K562 (cell line): ENCODE data around the gene FYB1. TPM values are rescaled to one million over a fixed set of nuclear protein-coding genes. Genes with fewer than 3 reads are reported as not detected.
A peak's percentile ranks its signal among the peaks of the same experiment; 100 is the strongest.

Experiments used
- BCL6 ChIP-seq: fragments of 250-450 bp; sonication (Bioruptor Pico); IDR thresholded peaks from 2 replicates; pipeline ENCODE4 v1.4.0; 2020
- BRCA1 ChIP-seq, 2 experiments: fragments of 450-650 bp in 1 of 2; sonication (generic) in 1 of 2; formaldehyde crosslinking in 1 of 2; IDR thresholded peaks; 2 replicates each; pipeline versions ENCODE4 v1.5.0 to v1.6.1; 2017 to 2020; ENCODE audit warnings: mild to moderate bottlenecking in 1 of 2, missing genetic modification reagents in 1 of 2
- ELF4 ChIP-seq: fragments of 450-650 bp; formaldehyde crosslinking; IDR thresholded peaks from 2 replicates; pipeline ENCODE4 v1.4.0; 2022; ENCODE audit warnings: missing genetic modification characterization
- FOXA1 ChIP-seq: fragments of 450-650 bp; IDR thresholded peaks from 2 replicates; pipeline ENCODE4 v1.6.1; 2016; ENCODE audit warnings: mild to moderate bottlenecking, borderline replicate concordance
- FOXA3 ChIP-seq, 2 experiments: fragments of 450-650 bp in 1 of 2; sonication (generic) in 1 of 2; formaldehyde crosslinking; IDR thresholded peaks in 1 of 2; conservative IDR thresholded peaks in 1 of 2; 2 replicates each; pipeline versions ENCODE4 v1.4.0 to v1.8.0; 2020 to 2022; ENCODE audit warnings: mild to moderate bottlenecking in 2 of 2, missing genetic modification reagents in 1 of 2
- HLTF ChIP-seq: fragments of 450-650 bp; IDR thresholded peaks from 2 replicates; pipeline ENCODE4 v1.6.1; 2016
- MEF2A ChIP-seq: IDR thresholded peaks from 2 replicates; pipeline ENCODE4 v1.6.1; 2011; ENCODE audit warnings: low read depth, mild to moderate bottlenecking, low read length, moderate library complexity; ENCODE audit not compliant: control insufficient read depth
- NFYB ChIP-seq: IDR thresholded peaks from 2 replicates; pipeline ENCODE4 v1.6.1; 2011; ENCODE audit warnings: mild to moderate bottlenecking, moderate library complexity; ENCODE audit not compliant: insufficient read length; ENCODE audit errors: extremely low read depth
- POLR2AphosphoS5 ChIP-seq: IDR thresholded peaks from 2 replicates; pipeline ENCODE4 v1.6.1; 2011; ENCODE audit warnings: mild to moderate bottlenecking, low read depth, low read length, moderate library complexity; ENCODE audit not compliant: control insufficient read depth, insufficient read depth
- PTRF ChIP-seq: fragments of 450-650 bp; IDR thresholded peaks from 2 replicates; pipeline ENCODE4 v1.6.1; 2016; ENCODE audit warnings: mild to moderate bottlenecking, missing genetic modification characterization, missing compliant biosample characterization
- RAD51 ChIP-seq: fragments of 450-650 bp; IDR thresholded peaks from 2 replicates; pipeline ENCODE4 v1.7.1; 2016; ENCODE audit warnings: low read depth, mild to moderate bottlenecking, borderline replicate concordance
- RFX7 ChIP-seq: fragments of 250-450 bp; sonication (Bioruptor Pico); IDR thresholded peaks from 2 replicates; pipeline ENCODE4 v1.5.1; 2021; ENCODE audit warnings: mild to moderate bottlenecking
- SAFB ChIP-seq: fragments of 200-400 bp; formaldehyde crosslinking; IDR thresholded peaks from 2 replicates; pipeline ENCODE4 v1.6.1; 2017; ENCODE audit warnings: low read depth, low read length, borderline replicate concordance
- SRSF9 ChIP-seq: fragments of 200-400 bp; formaldehyde crosslinking; IDR thresholded peaks from 2 replicates; pipeline ENCODE4 v1.6.1; 2017; ENCODE audit warnings: low read depth, low read length, borderline replicate concordance
- STAT5A ChIP-seq: IDR thresholded peaks from 2 replicates; pipeline ENCODE4 v1.6.1; 2012; ENCODE audit warnings: low read length, inconsistent platforms, borderline replicate concordance
- TAF1 ChIP-seq: IDR thresholded peaks from 2 replicates; pipeline ENCODE4 v1.6.1; 2011; ENCODE audit warnings: mild to moderate bottlenecking, low read length, moderate library complexity; ENCODE audit not compliant: insufficient read depth, control insufficient read depth, severe bottlenecking; ENCODE audit errors: extremely low read depth
- TAL1 ChIP-seq: fragments of 450-650 bp; IDR thresholded peaks from 2 replicates; pipeline ENCODE4 v1.6.1; 2016; ENCODE audit warnings: mild to moderate bottlenecking
- ZNF3 ChIP-seq: fragments of 250-450 bp; sonication (Bioruptor Pico); IDR thresholded peaks from 2 replicates; pipeline ENCODE4 v1.5.0; 2021; ENCODE audit warnings: mild to moderate bottlenecking, moderate library complexity
- ZNF707 ChIP-seq: fragments of 250-450 bp; sonication (Bioruptor Pico); conservative IDR thresholded peaks from 2 replicates; pipeline ENCODE4 v1.8.0; 2022; ENCODE audit warnings: inconsistent platforms, mild to moderate bottlenecking, moderate library complexity
- polyA plus RNA-seq, 8 experiments: library from polyadenylated mRNA; depleted of rRNA in 4 of 8; stranded (reverse) in 5 of 8; unstranded in 3 of 8; fragments of >200 nt; fragmentation: Nextera tagmentation in 2 of 8; fragmentation: Illumina TruSeq in 1 of 8; extraction: Ambion mirVana in 2 of 8; extraction: Trizol in 1 of 8; gene quantifications; 2 replicates each; pipeline versions ENCODE4 v1.2.1 to v1.2.3, GENCODE V29; 2011 to 2014; ENCODE audit warnings: inconsistent platforms in 1 of 8, missing spikeins in 1 of 8
- total RNA-seq, 7 experiments: library from RNA; depleted of rRNA in 6 of 7; stranded (reverse); fragments of >200 nt in 6 of 7; fragmentation: Illumina TruSeq in 2 of 7; extraction: Trizol in 2 of 7; gene quantifications; 2 replicates each; pipeline versions ENCODE4 v1.2.1 to v1.2.3, GENCODE V29; 2011 to 2021; ENCODE audit warnings: low replicate concordance in 1 of 7
- TF ChIP-seq, protein P1 (sequence below): sonication (generic); IDR thresholded peaks from 2 replicates; pipeline ENCODE4 v1.6.1; 2016
- TF ChIP-seq, protein P2 (sequence below): fragments of 250-450 bp; sonication (Bioruptor Pico); IDR thresholded peaks from 2 replicates; pipeline ENCODE4 v1.4.0; 2020; ENCODE audit warnings: mild to moderate bottlenecking
- TF ChIP-seq, protein P3 (sequence below): fragments of 450-650 bp; IDR thresholded peaks from one replicate; pipeline ENCODE4 v1.6.1; 2018; ENCODE audit warnings: mild to moderate bottlenecking, moderate library complexity; ENCODE audit not compliant: partially characterized antibody
- TF ChIP-seq, protein P4 (sequence below): fragments of 450-650 bp; IDR thresholded peaks from 2 replicates; pipeline ENCODE4 v1.6.1; 2016; ENCODE audit warnings: antibody characterized with exemption

Gene FYB1
- total and polyA plus RNA-seq, 9 of the 15 experiments (the other 6 are each of a cell fraction or from before 2014, with no cell fraction given) = 4.7 to 31.5 (median 9.7) TPM

DNA sequence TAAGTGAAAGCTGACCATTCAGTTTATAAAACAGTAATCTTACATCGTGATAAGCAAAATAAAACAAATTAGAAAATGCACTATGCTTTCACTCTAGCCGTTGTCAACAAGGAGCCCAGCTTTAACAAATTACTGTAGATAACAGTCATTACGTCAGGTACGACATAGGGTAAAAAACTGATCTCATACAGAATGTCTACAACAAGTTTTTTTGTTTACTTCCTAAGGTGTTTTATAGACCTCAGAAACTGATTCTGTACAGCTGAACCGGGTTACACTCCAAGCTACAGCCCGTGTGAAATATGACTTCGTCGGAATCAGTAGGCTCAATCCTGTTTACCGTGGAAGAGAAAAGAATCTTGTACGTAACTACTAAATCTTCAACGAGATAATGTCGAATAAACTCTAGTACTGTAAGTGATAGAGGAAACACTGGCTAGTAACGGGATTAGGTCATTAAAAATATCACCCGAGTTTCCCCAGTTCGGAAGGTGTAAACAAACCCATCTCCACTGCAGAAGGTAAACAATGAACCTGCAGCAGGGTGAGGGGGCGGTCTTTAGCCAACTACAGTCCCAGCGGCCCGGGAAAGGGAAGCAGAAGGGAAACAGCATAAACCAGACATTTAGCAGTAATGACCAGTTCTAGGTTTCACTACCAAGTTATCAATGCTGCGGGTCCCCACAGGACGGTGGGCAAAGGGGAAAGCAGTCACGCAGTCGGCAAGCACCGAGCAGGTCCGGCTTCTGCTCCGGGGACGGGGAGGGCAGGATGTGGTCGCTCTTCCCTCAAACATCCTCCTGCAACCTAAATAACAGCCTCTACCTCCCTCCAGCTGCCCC lies 146.2 kb downstream of the FYB1 start (continued):
- TF ChIP-seq ZNF3 (CRISPR knock-in tag) (no peak), FOXA1 (no peak), NFYB (no peak), FOXA3 (CRISPR knock-in tag; conservative IDR thresholded peaks at IDR 0.05 in 1 of 2, IDR thresholded peaks at IDR 0.05 in 1 of 2) (peak; percentile 77 to 91), PTRF (tag) (no peak), TAF1 (peak; percentile 58), STAT5A (no peak), RAD51 (no peak), SAFB (no peak), RFX7 (CRISPR knock-in tag) (no peak), BCL6 (CRISPR knock-in tag) (no peak), ZNF707 (CRISPR knock-in tag) (no peak), BRCA1 (IDR thresholded peaks at IDR 0.05) (no peak), BRCA1 (CRISPR knock-in tag; IDR thresholded peaks at IDR 0.05) (no peak), TAL1 (no peak), POLR2AphosphoS5 (peak; percentile 44), SRSF9 (no peak), ELF4 (CRISPR knock-in tag) (no peak), HLTF (0 out of 2 replicates have a peak, but pooled peaks have one; percentile 14), MEF2A (no peak)
- TF ChIP-seq, protein P1, sequence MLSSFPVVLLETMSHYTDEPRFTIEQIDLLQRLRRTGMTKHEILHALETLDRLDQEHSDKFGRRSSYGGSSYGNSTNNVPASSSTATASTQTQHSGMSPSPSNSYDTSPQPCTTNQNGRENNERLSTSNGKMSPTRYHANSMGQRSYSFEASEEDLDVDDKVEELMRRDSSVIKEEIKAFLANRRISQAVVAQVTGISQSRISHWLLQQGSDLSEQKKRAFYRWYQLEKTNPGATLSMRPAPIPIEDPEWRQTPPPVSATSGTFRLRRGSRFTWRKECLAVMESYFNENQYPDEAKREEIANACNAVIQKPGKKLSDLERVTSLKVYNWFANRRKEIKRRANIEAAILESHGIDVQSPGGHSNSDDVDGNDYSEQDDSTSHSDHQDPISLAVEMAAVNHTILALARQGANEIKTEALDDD = peak; percentile 61; the same call in 1 of the 2 replicates
- TF ChIP-seq, protein P2, sequence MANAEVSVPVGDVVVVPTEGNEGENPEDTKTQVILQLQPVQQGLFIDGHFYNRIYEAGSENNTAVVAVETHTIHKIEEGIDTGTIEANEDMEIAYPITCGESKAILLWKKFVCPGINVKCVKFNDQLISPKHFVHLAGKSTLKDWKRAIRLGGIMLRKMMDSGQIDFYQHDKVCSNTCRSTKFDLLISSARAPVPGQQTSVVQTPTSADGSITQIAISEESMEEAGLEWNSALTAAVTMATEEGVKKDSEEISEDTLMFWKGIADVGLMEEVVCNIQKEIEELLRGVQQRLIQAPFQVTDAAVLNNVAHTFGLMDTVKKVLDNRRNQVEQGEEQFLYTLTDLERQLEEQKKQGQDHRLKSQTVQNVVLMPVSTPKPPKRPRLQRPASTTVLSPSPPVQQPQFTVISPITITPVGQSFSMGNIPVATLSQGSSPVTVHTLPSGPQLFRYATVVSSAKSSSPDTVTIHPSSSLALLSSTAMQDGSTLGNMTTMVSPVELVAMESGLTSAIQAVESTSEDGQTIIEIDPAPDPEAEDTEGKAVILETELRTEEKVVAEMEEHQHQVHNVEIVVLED (CRISPR knock-in tag) = no peak
- TF ChIP-seq, protein P3, sequence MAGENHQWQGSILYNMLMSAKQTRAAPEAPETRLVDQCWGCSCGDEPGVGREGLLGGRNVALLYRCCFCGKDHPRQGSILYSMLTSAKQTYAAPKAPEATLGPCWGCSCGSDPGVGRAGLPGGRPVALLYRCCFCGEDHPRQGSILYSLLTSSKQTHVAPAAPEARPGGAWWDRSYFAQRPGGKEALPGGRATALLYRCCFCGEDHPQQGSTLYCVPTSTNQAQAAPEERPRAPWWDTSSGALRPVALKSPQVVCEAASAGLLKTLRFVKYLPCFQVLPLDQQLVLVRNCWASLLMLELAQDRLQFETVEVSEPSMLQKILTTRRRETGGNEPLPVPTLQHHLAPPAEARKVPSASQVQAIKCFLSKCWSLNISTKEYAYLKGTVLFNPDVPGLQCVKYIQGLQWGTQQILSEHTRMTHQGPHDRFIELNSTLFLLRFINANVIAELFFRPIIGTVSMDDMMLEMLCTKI = no peak
- TF ChIP-seq, protein P4, sequence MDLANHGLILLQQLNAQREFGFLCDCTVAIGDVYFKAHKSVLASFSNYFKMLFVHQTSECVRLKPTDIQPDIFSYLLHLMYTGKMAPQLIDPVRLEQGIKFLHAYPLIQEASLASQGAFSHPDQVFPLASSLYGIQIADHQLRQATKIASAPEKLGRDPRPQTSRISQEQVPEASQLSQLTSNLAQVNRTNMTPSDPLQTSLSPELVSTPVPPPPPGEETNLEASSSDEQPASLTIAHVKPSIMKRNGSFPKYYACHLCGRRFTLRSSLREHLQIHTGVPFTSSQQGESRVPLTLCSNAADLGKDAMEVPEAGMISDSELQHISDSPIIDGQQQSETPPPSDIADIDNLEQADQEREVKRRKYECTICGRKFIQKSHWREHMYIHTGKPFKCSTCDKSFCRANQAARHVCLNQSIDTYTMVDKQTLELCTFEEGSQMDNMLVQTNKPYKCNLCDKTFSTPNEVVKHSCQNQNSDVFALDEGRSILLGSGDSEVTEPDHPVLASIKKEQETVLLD = peak; percentile 62; the same call in 1 of the 2 replicates
